Endothelial cell of umbilical vein (primary cell): ENCODE results near the gene ST3GAL5.

ENCODE experiments used
- CTCF ChIP-seq, 2 donors: IDR thresholded peaks; 1 replicate in 1 of 2; 2 replicates in 1 of 2; pipeline ENCODE4 v1.5.1; 2011; ENCODE audit warnings: low read length in 2 of 2, mild to moderate bottlenecking in 2 of 2, moderate library complexity in 2 of 2, control low read depth in 1 of 2, inconsistent platforms in 1 of 2, low read depth in 1 of 2; ENCODE audit not compliant: insufficient read depth in 1 of 2; ENCODE audit errors: extremely low read depth in 1 of 2
- MYC ChIP-seq: IDR thresholded peaks from one replicate; pipeline ENCODE4 v1.6.1; 2011; ENCODE audit warnings: mild to moderate bottlenecking, low read depth, low read length
- POLR2AphosphoS5 ChIP-seq: IDR thresholded peaks from 2 replicates; pipeline ENCODE4 v1.6.1; 2012; ENCODE audit warnings: low read depth, mild to moderate bottlenecking, control low read depth, low read length, moderate library complexity; ENCODE audit not compliant: insufficient read depth

- no peak for TF ChIP-seq MYC
- TF ChIP-seq CTCF (IDR thresholded peaks at IDR 0.05; ENCODE audit: extremely low read depth in 1 of 2, insufficient read depth in 1 of 2, low read depth in 1 of 2, low read length in 2 of 2) = peak; percentile 82 to 97
- TF ChIP-seq POLR2AphosphoS5 = peak; percentile 70
Observed at GRCh38 chr2:85888684-85889626, at the start of gene ST3GAL5.
